SK-N-MC (cell line): ENCODE measurements around the gene TBL3.

Experiments
- EZH2 ChIP-seq: fragments of 200-600 bp; sonication (generic); IDR thresholded peaks from one replicate; pipeline ENCODE4 v1.6.1; 2017; ENCODE audit warnings: antibody characterized with exemption
- FOXP2 ChIP-seq: optimal IDR thresholded peaks from 2 replicates; pipeline ENCODE3; 2011; ENCODE audit warnings: mild to moderate bottlenecking, moderate library complexity; ENCODE audit not compliant: insufficient read depth; ENCODE audit errors: extremely low read length, control extremely low read depth
- POLR2AphosphoS5 ChIP-seq: IDR thresholded peaks from 2 replicates; pipeline ENCODE4 v1.6.1; 2012; ENCODE audit warnings: mild to moderate bottlenecking, low read depth, low read length, borderline replicate concordance

GRCh38 chr16:1976216-1976520, 4.3 kb downstream of the TBL3 start:
- no peak for TF ChIP-seq POLR2AphosphoS5
- TF ChIP-seq EZH2: no peak
- no peak for TF ChIP-seq FOXP2
